Mammary epithelial cell (primary cell): ENCODE data around the gene HAPLN3.

ENCODE experiments used
- EZH2 ChIP-seq: IDR thresholded peaks from 2 replicates; pipeline ENCODE4 v1.6.1; 2012; ENCODE audit warnings: low read length, inconsistent platforms, borderline replicate concordance
- TF ChIP-seq, protein P1 (sequence below), 2 donors: IDR thresholded peaks in 1 of 2; conservative IDR thresholded peaks in 1 of 2; 2 replicates each; pipeline ENCODE4 v1.5.1; 2011 to 2012; ENCODE audit warnings: inconsistent platforms in 2 of 2, low read length in 2 of 2, mild to moderate bottlenecking in 2 of 2, control low read depth in 1 of 2, low read depth in 1 of 2; ENCODE audit not compliant: insufficient read depth in 1 of 2; ENCODE audit errors: extremely low read depth in 1 of 2

DNA sequence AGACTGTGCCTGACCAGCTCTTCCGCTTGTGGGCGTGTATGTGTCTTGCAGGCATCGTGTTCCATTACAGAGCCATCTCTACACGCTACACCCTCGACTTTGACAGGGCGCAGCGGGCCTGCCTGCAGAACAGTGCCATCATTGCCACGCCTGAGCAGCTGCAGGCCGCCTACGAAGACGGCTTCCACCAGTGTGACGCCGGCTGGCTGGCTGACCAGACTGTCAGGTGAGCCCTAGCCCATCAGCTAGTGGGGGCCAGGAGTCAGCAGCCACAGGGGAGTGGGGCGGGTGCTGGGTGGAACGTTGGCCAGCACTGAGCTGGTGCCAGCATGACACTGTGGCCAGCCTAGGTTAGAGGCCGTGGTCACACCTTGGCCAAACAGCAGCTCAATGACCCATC, 55.4 kb downstream of the HAPLN3 start:
- TF ChIP-seq, protein P1, sequence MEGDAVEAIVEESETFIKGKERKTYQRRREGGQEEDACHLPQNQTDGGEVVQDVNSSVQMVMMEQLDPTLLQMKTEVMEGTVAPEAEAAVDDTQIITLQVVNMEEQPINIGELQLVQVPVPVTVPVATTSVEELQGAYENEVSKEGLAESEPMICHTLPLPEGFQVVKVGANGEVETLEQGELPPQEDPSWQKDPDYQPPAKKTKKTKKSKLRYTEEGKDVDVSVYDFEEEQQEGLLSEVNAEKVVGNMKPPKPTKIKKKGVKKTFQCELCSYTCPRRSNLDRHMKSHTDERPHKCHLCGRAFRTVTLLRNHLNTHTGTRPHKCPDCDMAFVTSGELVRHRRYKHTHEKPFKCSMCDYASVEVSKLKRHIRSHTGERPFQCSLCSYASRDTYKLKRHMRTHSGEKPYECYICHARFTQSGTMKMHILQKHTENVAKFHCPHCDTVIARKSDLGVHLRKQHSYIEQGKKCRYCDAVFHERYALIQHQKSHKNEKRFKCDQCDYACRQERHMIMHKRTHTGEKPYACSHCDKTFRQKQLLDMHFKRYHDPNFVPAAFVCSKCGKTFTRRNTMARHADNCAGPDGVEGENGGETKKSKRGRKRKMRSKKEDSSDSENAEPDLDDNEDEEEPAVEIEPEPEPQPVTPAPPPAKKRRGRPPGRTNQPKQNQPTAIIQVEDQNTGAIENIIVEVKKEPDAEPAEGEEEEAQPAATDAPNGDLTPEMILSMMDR (conservative IDR thresholded peaks at IDR 0.05 in 1 of 2, IDR thresholded peaks at IDR 0.05 in 1 of 2; ENCODE audit: extremely low read depth in 1 of 2, insufficient read depth in 1 of 2, low read depth in 1 of 2, low read length in 2 of 2): no peak
- no peak for TF ChIP-seq EZH2
